Left colon (tissue), 2 donors: Measurements from ENCODE around the gene TRIM71. TPM values are rescaled to one million over a fixed set of nuclear protein-coding genes. Genes with fewer than 3 reads are reported as not detected.

Experiments used
- ATAC-seq: fragments of 200-7000 bp; cut with Tn5 transposase; one replicate; pipeline ENCODE4 v1.9.1; 2020; ENCODE audit warnings: mild to moderate bottlenecking, moderate library complexity
- DNase-seq, 2 donors: peaks; one replicate each; pipeline ENCODE4 v3.0.0-alpha.2; 2020
- intact Hi-C, 2 donors: fragments of 100-400 bp; cut with DNase I in 1 of 2; cut with micrococcal nuclease in 1 of 2; formaldehyde crosslinking; loops; one replicate each; pipeline versions ENCODE4 v1.11.2 to v1.14.0; 2022; cut with DNase I, micrococcal nuclease
- total RNA-seq, 2 donors: library from RNA; stranded (reverse); fragmentation: NEBNext Ultra II Directional; extraction: Animal tissue kit (Norgen Biotek cat#: 25700); gene quantifications; one replicate each; pipeline ENCODE4 v1.2.1, GENCODE V29; 2021
- donor health status: DM: no; HTN: no; CAD: no.
- donor health status: DM: yes; HTN: yes; CAD: no.

The TRIM71 gene
- total RNA-seq, 2 donors from 2014 or later, result not detected

- no peak for ATAC-seq
- intact Hi-C loops, result no loop called here
- DNase-seq, result no peak
Observed at GRCh38 chr3:32857921-32858320, 40.1 kb downstream of the TRIM71 start.

- intact Hi-C loops, result no loop called here
- DNase-seq, result no peak
- no peak for ATAC-seq
Observed at GRCh38 chr3:32859604-32860237, 41.9 kb downstream of the TRIM71 start.

GRCh38 chr3:32860499-32860898 lies 42.7 kb downstream of the TRIM71 start:
- ATAC-seq (no peak), DNase-seq (no peak)
- intact Hi-C loops, result no loop called here

GRCh38 chr3:32861681-32862080 lies 43.9 kb downstream of the TRIM71 start:
- intact Hi-C loops, result no loop called here
- ATAC-seq, result no peak
- DNase-seq, result no peak

- intact Hi-C loops, result no loop called here
- DNase-seq (no peak), ATAC-seq (no peak)
Observed at GRCh38 chr3:32862247-32862935, 44.6 kb downstream of the TRIM71 start.

GRCh38 chr3:32862936-32863487 lies 45.2 kb downstream of the TRIM71 start:
- ATAC-seq, result no peak
- intact Hi-C loops, result no loop called here
- DNase-seq, result no peak

GRCh38 chr3:32865383-32865782 lies 47.6 kb downstream of the TRIM71 start:
- intact Hi-C loops, result no loop called here
- DNase-seq (no peak), ATAC-seq (no peak)

GRCh38 chr3:32866533-32866932 lies 48.7 kb downstream of the TRIM71 start:
- intact Hi-C loops, result no loop called here
- no peak for ATAC-seq

GRCh38 chr3:32867954-32868353 lies 50.2 kb downstream of the TRIM71 start:
- no peak for DNase-seq
- ATAC-seq, result no peak
- intact Hi-C loops, result no loop called here

More at GRCh38 chr3:32866533-32866932, 48.7 kb downstream of the TRIM71 start:
- no peak for DNase-seq

- ATAC-seq (no peak), DNase-seq (no peak)
- intact Hi-C loops, result no loop called here
Observed at GRCh38 chr3:32868719-32869512, 51.1 kb downstream of the TRIM71 start.

- ATAC-seq (no peak), DNase-seq (no peak)
- intact Hi-C loops, result no loop called here
Observed at GRCh38 chr3:32869513-32870047, 51.8 kb downstream of the TRIM71 start.

GRCh38 chr3:32870373-32871095 lies 52.7 kb downstream of the TRIM71 start:
- no peak for ATAC-seq
- no peak for DNase-seq
- intact Hi-C loops, result no loop called here

GRCh38 chr3:32871273-32871672 lies 53.5 kb downstream of the TRIM71 start:
- no peak for DNase-seq
- intact Hi-C loops, result no loop called here
- no peak for ATAC-seq

GRCh38 chr3:32872487-32873382 lies 54.9 kb downstream of the TRIM71 start:
- intact Hi-C loops, result no loop called here
- ATAC-seq, result peak; percentile 52

GRCh38 chr3:32873531-32874130 lies 55.8 kb downstream of the TRIM71 start:
- intact Hi-C loops, result no loop called here
- DNase-seq, result no peak
- ATAC-seq, result no peak

More at GRCh38 chr3:32872487-32873382, 54.9 kb downstream of the TRIM71 start:
- peak; percentile 10 to 49 for DNase-seq

GRCh38 chr3:32876920-32877319 lies 59.1 kb downstream of the TRIM71 start:
- ATAC-seq (no peak), DNase-seq (no peak)
- intact Hi-C loops, result no loop called here

GRCh38 chr3:32877598-32877997 lies 59.8 kb downstream of the TRIM71 start:
- no peak for ATAC-seq
- no peak for DNase-seq
- intact Hi-C loops, result no loop called here
